Endothelial cell of umbilical vein (primary cell): ENCODE data around the gene LGR6. TPM values are rescaled to one million over a fixed set of nuclear protein-coding genes. Genes with fewer than 3 reads are reported as not detected.
A peak's percentile ranks its signal among the peaks of the same experiment; 100 is the strongest.

ENCODE experiments used
- BruUV-seq: library from RNA; stranded (reverse); fragments of 400-500 nt; replicated peaks from 2 replicates; lab custom pipeline; 2021; lab: Mats Ljungman, UMichigan
- CTCF ChIA-PET: fragments of 300-600, 350-600 bp; sonication (Branson Sonifier 250); formaldehyde crosslinking; loops from one replicate; lab custom pipeline; 2021; ENCODE audit warnings: antibody characterized with exemption, inconsistent platforms; lab: Charles Lee
- POLR2A ChIA-PET: fragments of 300-600, 350-600 bp; sonication (Branson Sonifier 250); formaldehyde crosslinking; loops from one replicate; lab custom pipeline; 2021; ENCODE audit warnings: antibody characterized with exemption, inconsistent platforms; lab: Charles Lee
- DNase-seq: peaks from one replicate; pipeline ENCODE4 v3.0.0-alpha.2; 2011; ENCODE audit warnings: low read depth, low spot score
- FAIRE-seq: peaks from 2 replicates; lab custom pipeline; 2011; peaks lifted over from hg19 to GRCh38; lab: Jason Lieb, UNC
- H2AFZ ChIP-seq: 2 replicates; pipeline ENCODE4 v1.6.0; 2012; ENCODE audit warnings: low read depth, low read length, control low read depth, inconsistent platforms
- H3K27ac ChIP-seq: 2 replicates; pipeline ENCODE4 v1.5.1; 2011; ENCODE audit warnings: low read depth, mild to moderate bottlenecking, control low read depth, low read length, moderate library complexity; ENCODE audit not compliant: insufficient read depth
- H3K27me3 ChIP-seq, 2 experiments: 2 replicates each; pipeline versions ENCODE4 v1.6.0 to v1.6.1; 2011; ENCODE audit warnings: low read length in 2 of 2, mixed read lengths in 1 of 2; ENCODE audit not compliant: control insufficient read depth in 2 of 2, insufficient read depth in 2 of 2
- H3K36me3 ChIP-seq, 2 experiments: 2 replicates in 1 of 2; 3 replicates in 1 of 2; pipeline ENCODE4 v1.5.1; 2011; ENCODE audit warnings: low read length in 2 of 2, mild to moderate bottlenecking in 1 of 2, moderate library complexity in 1 of 2; ENCODE audit not compliant: control insufficient read depth in 2 of 2, insufficient read depth in 2 of 2; ENCODE audit errors: extremely low read depth in 1 of 2
- H3K4me1 ChIP-seq: 3 replicates; pipeline ENCODE4 v1.5.1; 2011; ENCODE audit warnings: mild to moderate bottlenecking, low read length; ENCODE audit not compliant: control insufficient read depth, insufficient read depth; ENCODE audit errors: extremely low read depth
- H3K4me2 ChIP-seq: 2 replicates; pipeline ENCODE4 v1.6.1; 2011; ENCODE audit warnings: low read length, control low read depth, mixed read lengths; ENCODE audit not compliant: insufficient read depth
- H3K4me3 ChIP-seq, 3 experiments: fragments of 200-600 bp in 1 of 3; sonication (generic), shearing (Covaris generic) in 1 of 3; replicated peaks in 1 of 3; 2 replicates each; pipeline ENCODE4 v1.5.1; 2011 to 2016; ENCODE audit warnings: control low read depth in 3 of 3, low read length in 3 of 3, mild to moderate bottlenecking in 2 of 3, inconsistent platforms in 1 of 3, low read depth in 1 of 3, moderate library complexity in 1 of 3; ENCODE audit not compliant: insufficient read depth in 1 of 3
- H3K79me2 ChIP-seq: 2 replicates; pipeline ENCODE4 v1.6.0; 2012; ENCODE audit warnings: low read length, inconsistent platforms; ENCODE audit not compliant: control insufficient read depth, insufficient read depth
- H3K9ac ChIP-seq: replicated peaks from 2 replicates; pipeline ENCODE3; 2011; ENCODE audit warnings: low read length, control low read depth; ENCODE audit not compliant: insufficient read depth; ENCODE audit errors: extremely low read depth
- H3K9me1 ChIP-seq: replicated peaks from 3 replicates; pipeline ENCODE4 v1.6.0; 2011; ENCODE audit warnings: mild to moderate bottlenecking, low read length; ENCODE audit not compliant: control insufficient read depth, insufficient read depth; ENCODE audit errors: extremely low read depth
- H3K9me3 ChIP-seq: replicated peaks from 2 replicates; pipeline ENCODE4 v1.5.1; 2012; ENCODE audit warnings: low read length, inconsistent platforms; ENCODE audit not compliant: control insufficient read depth, insufficient read depth
- H4K20me1 ChIP-seq: replicated peaks from 2 replicates; pipeline ENCODE3; 2011; ENCODE audit warnings: mild to moderate bottlenecking, low read length; ENCODE audit not compliant: control insufficient read depth, insufficient read depth; ENCODE audit errors: extremely low read depth
- CTCF ChIP-seq, 2 donors: IDR thresholded peaks; 1 replicate in 1 of 2; 2 replicates in 1 of 2; pipeline ENCODE4 v1.5.1; 2011; ENCODE audit warnings: low read length in 2 of 2, mild to moderate bottlenecking in 2 of 2, moderate library complexity in 2 of 2, control low read depth in 1 of 2, inconsistent platforms in 1 of 2, low read depth in 1 of 2; ENCODE audit not compliant: insufficient read depth in 1 of 2; ENCODE audit errors: extremely low read depth in 1 of 2
- EZH2 ChIP-seq: IDR thresholded peaks from 2 replicates; pipeline ENCODE4 v1.6.1; 2012; ENCODE audit warnings: borderline replicate concordance, low read depth, mild to moderate bottlenecking, moderate library complexity, low read length, inconsistent platforms; ENCODE audit not compliant: severe bottlenecking
- FOS ChIP-seq: IDR thresholded peaks from 2 replicates; pipeline ENCODE4 v1.6.1; 2011; ENCODE audit warnings: mild to moderate bottlenecking, low read length, moderate library complexity, borderline replicate concordance; ENCODE audit not compliant: insufficient read depth
- GATA2 ChIP-seq: IDR thresholded peaks from 2 replicates; pipeline ENCODE4 v1.7.0; 2011; ENCODE audit warnings: low read depth, mild to moderate bottlenecking, moderate library complexity, mixed read lengths, low read length; ENCODE audit not compliant: insufficient read length, insufficient read depth
- JUN ChIP-seq: IDR thresholded peaks from 2 replicates; pipeline ENCODE4 v1.6.1; 2011; ENCODE audit warnings: borderline replicate concordance, low read depth; ENCODE audit not compliant: insufficient read length, insufficient read depth
- MAX ChIP-seq: IDR thresholded peaks from 2 replicates; pipeline ENCODE4 v1.6.1; 2011; ENCODE audit not compliant: insufficient read depth, insufficient read length
- POLR2AphosphoS5 ChIP-seq: IDR thresholded peaks from 2 replicates; pipeline ENCODE4 v1.6.1; 2012; ENCODE audit warnings: low read depth, mild to moderate bottlenecking, control low read depth, low read length, moderate library complexity; ENCODE audit not compliant: insufficient read depth
- dilution Hi-C: fragments of 300-500 bp; cut with MboI; formaldehyde crosslinking; loops from one replicate; pipeline ENCODE4 v1.15.0; 2019; ENCODE audit warnings: low sequenced_read_pairs; ENCODE audit not compliant: extremely low pct_ligation_motif_present
- intact Hi-C: fragments of 100-400 bp; cut with micrococcal nuclease; formaldehyde crosslinking; loops from one replicate; pipeline ENCODE4 v1.10.0; 2022
- polyA plus RNA-seq, 4 experiments: library from polyadenylated mRNA; depleted of rRNA in 3 of 4; stranded (reverse) in 3 of 4; unstranded in 1 of 4; fragments of >200 nt; gene quantifications; 2 replicates each; pipeline versions ENCODE4 v1.2.1 to v1.2.3, GENCODE V29; 2011 to 2012; ENCODE audit warnings: missing spikeins in 1 of 4
- total RNA-seq: library from RNA; stranded (reverse); gene quantifications from 2 replicates; pipeline ENCODE4 v1.2.3, GENCODE V29; 2021

Gene LGR6
- total and polyA plus RNA-seq, 2 donors (not counting 3 experiments of a cell fraction or from before 2014, with no cell fraction given), result not detected

- no peak overlapping the region for H3K4me3 ChIP-seq
- DNase-seq, result peak; percentile 44
- H3K9ac ChIP-seq, result no peak overlapping the region
- intact Hi-C loops (no loop called here), dilution Hi-C loops (no loop called here)
- TF ChIP-seq MAX (no peak), GATA2 (no peak), POLR2AphosphoS5 (peak; percentile 61), FOS (peak; percentile 63), CTCF (IDR thresholded peaks at IDR 0.05; ENCODE audit: extremely low read depth in 1 of 2, insufficient read depth in 1 of 2, low read depth in 1 of 2, low read length in 2 of 2) (no peak), EZH2 (no peak), JUN (peak; percentile 25)
- BruUV-seq, result no TSS peak
- ChIA-PET POLR2A (no interaction called here), CTCF (interaction anchor here (0.7 to 1.5 kb wide), 3 partner anchors 10 to 32 kb away, joined by 3 to 4 read pairs (median 3); no protein-coding TSS in a partner anchor)
- H3K9me3 ChIP-seq, result no peaks in the 10 kb centered on the region
- no peaks in the 10 kb centered on the region for H3K27me3 ChIP-seq
- H3K36me3 ChIP-seq, result no peaks in the 10 kb centered on the region
- peak; percentile 90 for FAIRE-seq
- H2AFZ ChIP-seq, result no peak overlapping the region
- peaks cover 80% of the 10 kb centered on the region for H3K4me1 ChIP-seq
- H3K4me2 ChIP-seq, result peak overlapping the region; percentile 35
- H3K79me2 ChIP-seq, result no peaks in the 10 kb centered on the region
- no peaks in the 10 kb centered on the region for H4K20me1 ChIP-seq
- no peaks in the 10 kb centered on the region for H3K9me1 ChIP-seq
- peak overlapping the region; percentile 45 for H3K27ac ChIP-seq
Observed at GRCh38 chr1:202283991-202284390, 90.4 kb downstream of the LGR6 start.
